H1 (cell line): Measurements from ENCODE around the gene FAM50B. TPM values are rescaled to one million over a fixed set of nuclear protein-coding genes. Genes with fewer than 3 reads are reported as not detected.

Source experiments
- CTCF ChIA-PET: fragments of 300-600 bp; sonication (Branson Sonifier 250); formaldehyde crosslinking; loops from one replicate; lab custom pipeline; 2021; ENCODE audit not compliant: partially characterized antibody; lab: Charles Lee
- POLR2A ChIA-PET: fragments of 300-600 bp; sonication (Branson Sonifier 250); formaldehyde crosslinking; loops from one replicate; lab custom pipeline; 2021; ENCODE audit warnings: inconsistent platforms; ENCODE audit not compliant: partially characterized antibody; lab: Charles Lee
- DNase-seq, 2 experiments: peaks; one replicate each; pipeline versions ENCODE4 v3.0.0 to v3.0.0-alpha.2; 2010 to 2022; ENCODE audit warnings: low spot score in 2 of 2, low read depth in 1 of 2, mixed read lengths in 1 of 2
- FAIRE-seq: peaks from 2 replicates; lab custom pipeline; 2011; peaks lifted over from hg19 to GRCh38; lab: Jason Lieb, UNC
- H2AFZ ChIP-seq: 2 replicates; pipeline ENCODE4 v1.8.1; 2012; ENCODE audit warnings: low read length, inconsistent platforms
- H2AK5ac ChIP-seq: 2 replicates; pipeline ENCODE4 v1.6.1; 2013; ENCODE audit warnings: low read depth, low read length
- H2BK120ac ChIP-seq: replicated peaks from 2 replicates; pipeline ENCODE3; 2013; ENCODE audit warnings: low read depth, low read length, inconsistent platforms
- H2BK12ac ChIP-seq: 2 replicates; pipeline ENCODE4 v1.6.1; 2013; ENCODE audit warnings: low read depth, low read length
- H2BK15ac ChIP-seq: 2 replicates; pipeline ENCODE4 v1.6.1; 2013; ENCODE audit warnings: low read length
- H2BK20ac ChIP-seq: 2 replicates; pipeline ENCODE4 v1.6.1; 2013; ENCODE audit warnings: low read length
- H2BK5ac ChIP-seq: 2 replicates; pipeline ENCODE4 v1.6.1; 2013; ENCODE audit warnings: low read depth, low read length
- H3K14ac ChIP-seq: 2 replicates; pipeline ENCODE4 v1.6.1; 2013; ENCODE audit warnings: inconsistent platforms; ENCODE audit not compliant: insufficient read length
- H3K18ac ChIP-seq: 2 replicates; pipeline ENCODE4 v1.6.1; 2013; ENCODE audit warnings: low read length; ENCODE audit errors: extremely low read depth
- H3K23ac ChIP-seq: 2 replicates; pipeline ENCODE4 v1.6.1; 2013; ENCODE audit warnings: inconsistent platforms; ENCODE audit not compliant: insufficient read length
- H3K23me2 ChIP-seq: 2 replicates; pipeline ENCODE4 v1.6.1; 2013; ENCODE audit warnings: low read depth, low read length
- H3K27ac ChIP-seq: 2 replicates; pipeline ENCODE4 v1.6.1; 2011; ENCODE audit warnings: low read depth, low read length, inconsistent platforms
- H3K27me3 ChIP-seq, 4 experiments: replicated peaks in 1 of 4; 1 replicate in 1 of 4; 2 replicates in 3 of 4; pipeline versions ENCODE4 v1.6.1 to v1.8.1; 2011 to 2013; ENCODE audit warnings: low read length in 3 of 4, mild to moderate bottlenecking in 3 of 4, inconsistent platforms in 2 of 4, mixed read lengths in 2 of 4, moderate library complexity in 1 of 4; ENCODE audit not compliant: control insufficient read depth in 3 of 4, insufficient read depth in 3 of 4; ENCODE audit errors: extremely low read depth in 1 of 4
- H3K36me3 ChIP-seq, 4 experiments: 2 replicates each; pipeline versions ENCODE4 v1.6.1 to v1.8.1; 2011 to 2013; ENCODE audit warnings: mild to moderate bottlenecking in 4 of 4, low read length in 3 of 4, moderate library complexity in 2 of 4, control low read depth in 1 of 4, inconsistent platforms in 1 of 4; ENCODE audit not compliant: insufficient read depth in 4 of 4, control insufficient read depth in 2 of 4
- H3K4ac ChIP-seq: replicated peaks from 2 replicates; pipeline ENCODE3; 2013; ENCODE audit warnings: low read length, low read depth, mixed read lengths, inconsistent platforms; ENCODE audit not compliant: insufficient read length
- H3K4me1 ChIP-seq, 4 experiments: replicated peaks in 1 of 4; 1 replicate in 1 of 4; 2 replicates in 3 of 4; pipeline versions ENCODE4 v1.6.1 to v1.8.1; 2011 to 2013; ENCODE audit warnings: low read length in 3 of 4, inconsistent platforms in 2 of 4, mixed read lengths in 1 of 4; ENCODE audit not compliant: insufficient read depth in 4 of 4, control insufficient read depth in 3 of 4
- H3K4me2 ChIP-seq, 2 experiments: 2 replicates each; pipeline versions ENCODE4 v1.6.1 to v1.8.1; 2011 to 2013; ENCODE audit warnings: low read depth in 2 of 2, low read length in 2 of 2, control low read depth in 1 of 2, inconsistent platforms in 1 of 2, mild to moderate bottlenecking in 1 of 2; ENCODE audit not compliant: insufficient read depth in 1 of 2
- H3K4me3 ChIP-seq, 4 experiments: fragments of 200-600, 300-600 bp in 1 of 4; sonication (generic), shearing (Covaris generic), sonication (Bioruptor Twin) in 1 of 4; 2 replicates each; pipeline versions ENCODE4 v1.5.1 to v1.8.1; 2011 to 2016; ENCODE audit warnings: low read length in 4 of 4, low read depth in 3 of 4, control low read depth in 2 of 4, inconsistent platforms in 2 of 4, mild to moderate bottlenecking in 2 of 4, mixed read lengths in 1 of 4, moderate library complexity in 1 of 4; ENCODE audit not compliant: insufficient read depth in 2 of 4; ENCODE audit errors: extremely low read depth in 1 of 4
- H3K56ac ChIP-seq: replicated peaks from 2 replicates; pipeline ENCODE3; 2013; ENCODE audit warnings: low read depth, mild to moderate bottlenecking, mixed read lengths, low read length, inconsistent platforms; ENCODE audit not compliant: insufficient read length
- H3K79me1 ChIP-seq: 2 replicates; pipeline ENCODE4 v1.6.1; 2013; ENCODE audit warnings: low read depth, low read length, control low read depth
- H3K79me2 ChIP-seq, 2 experiments: 2 replicates each; pipeline versions ENCODE4 v1.6.1 to v1.8.1; 2012 to 2013; ENCODE audit warnings: low read length in 2 of 2, mild to moderate bottlenecking in 2 of 2, inconsistent platforms in 1 of 2; ENCODE audit not compliant: insufficient read depth in 2 of 2, control insufficient read depth in 1 of 2
- H3K9ac ChIP-seq, 4 experiments: replicated peaks in 1 of 4; 1 replicate in 1 of 4; 2 replicates in 3 of 4; pipeline versions ENCODE4 v1.6.1 to v1.8.1; 2011 to 2013; ENCODE audit warnings: low read depth in 3 of 4, low read length in 3 of 4, control low read depth in 2 of 4, mild to moderate bottlenecking in 2 of 4, moderate library complexity in 2 of 4, inconsistent platforms in 1 of 4; ENCODE audit errors: extremely low read depth in 1 of 4
- H3K9me3 ChIP-seq, 2 experiments: 2 replicates each; pipeline versions ENCODE4 v1.6.1 to v1.8.1; 2012 to 2013; ENCODE audit warnings: mild to moderate bottlenecking in 2 of 2, moderate library complexity in 2 of 2, control low read depth in 1 of 2, inconsistent platforms in 1 of 2, low read depth in 1 of 2, low read length in 1 of 2, mixed read lengths in 1 of 2; ENCODE audit not compliant: insufficient read depth in 2 of 2
- H4K20me1 ChIP-seq, 2 experiments: replicated peaks in 1 of 2; 2 replicates each; pipeline versions ENCODE3 to v1.8.1; 2011 to 2013; ENCODE audit warnings: inconsistent platforms in 2 of 2, low read length in 2 of 2, mild to moderate bottlenecking in 1 of 2; ENCODE audit not compliant: insufficient read depth in 2 of 2, control insufficient read depth in 1 of 2
- H4K5ac ChIP-seq: 2 replicates; pipeline ENCODE4 v1.6.1; 2013; ENCODE audit warnings: low read length, low read depth, mixed read lengths, inconsistent platforms; ENCODE audit not compliant: insufficient read length
- H4K8ac ChIP-seq: 2 replicates; pipeline ENCODE4 v1.8.0; 2013; ENCODE audit warnings: mild to moderate bottlenecking, moderate library complexity, low read length, inconsistent platforms; ENCODE audit not compliant: insufficient read depth; ENCODE audit errors: extremely low read depth
- H4K91ac ChIP-seq: replicated peaks from 2 replicates; pipeline ENCODE3; 2013; ENCODE audit warnings: low read length, mixed read lengths, inconsistent platforms; ENCODE audit not compliant: insufficient read length
- FOSL1 ChIP-seq: IDR thresholded peaks from 2 replicates; pipeline ENCODE4 v1.6.1; 2011; ENCODE audit warnings: mild to moderate bottlenecking, low read depth, low read length, moderate library complexity; ENCODE audit not compliant: insufficient read depth
- POLR2AphosphoS5 ChIP-seq: IDR thresholded peaks from 2 replicates; pipeline ENCODE4 v1.6.1; 2011; ENCODE audit warnings: low read depth, low read length
- RFX5 ChIP-seq: IDR thresholded peaks from 2 replicates; pipeline ENCODE4 v1.6.1; 2011; ENCODE audit warnings: low read depth, low read length, improper control_type of control experiment, borderline replicate concordance
- WGBS, 2 experiments: shearing (Covaris generic) in 1 of 2; methylation state at CpG; one replicate each; pipeline versions ENCODE4 v1.1.6 to v1.1.7; 2013 to 2015; ENCODE audit warnings: low lambda C conversion rate in 2 of 2, mixed read lengths in 2 of 2, inconsistent platforms in 1 of 2, low coverage in 1 of 2, missing lambda C conversion rate in 1 of 2; ENCODE audit not compliant: insufficient replicate concordance in 2 of 2, insufficient coverage in 1 of 2, insufficient read length in 1 of 2; ENCODE audit errors: extremely low coverage in 1 of 2, missing lambda C conversion rate in 1 of 2; 5-methylcytosine and 5-hydroxymethylcytosine counted together
- polyA plus RNA-seq, 7 experiments: library from polyadenylated mRNA; depleted of rRNA in 3 of 7; stranded (reverse) in 5 of 7; unstranded in 2 of 7; fragments of >200 nt in 5 of 7; fragments of 200-250 nt in 2 of 7; gene quantifications; 1 replicate in 5 of 7; 2 replicates in 1 of 7; 4 replicates in 1 of 7; pipeline versions ENCODE4 v1.2.1 to v1.2.3, GENCODE V29; 2011 to 2013; ENCODE audit warnings: missing spikeins in 2 of 7, mixed read lengths in 2 of 7
- total RNA-seq: library from RNA; stranded (reverse); fragmentation: NEBNext Ultra II Directional; extraction: Animal tissue kit (Norgen Biotek cat#: 25700); gene quantifications from 2 replicates; pipeline ENCODE4 v1.2.1, GENCODE V29; 2021

FAM50B gene
- total and polyA plus RNA-seq, 2 of the 8 experiments (the other 6 are each of a cell fraction or from before 2014, with no cell fraction given), result 3.1 to 3.2 TPM

DNA sequence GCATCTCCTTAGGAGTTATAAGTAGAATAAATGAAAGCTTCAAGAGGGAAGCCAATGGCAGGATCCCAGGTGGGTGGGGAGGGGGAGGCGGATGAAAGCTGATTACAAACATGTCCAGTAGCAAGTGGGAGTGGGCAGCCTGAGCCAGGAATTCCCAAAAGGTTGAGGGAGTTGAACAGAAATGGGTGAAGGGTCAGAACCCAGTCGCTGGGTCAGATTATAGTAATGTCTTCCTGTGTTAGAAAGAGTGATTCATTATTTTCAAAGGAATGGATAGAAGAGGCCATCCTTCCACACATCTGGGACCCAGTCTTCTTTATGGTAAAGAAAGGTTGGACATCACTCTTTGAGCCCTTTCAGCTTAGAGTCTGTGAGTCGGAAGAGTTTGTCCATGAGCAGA, 41.0 kb upstream of the FAM50B start:
- Histone ChIP-seq H2BK120ac (no peak overlapping the region), H4K5ac (no peak overlapping the region), H3K4me2 (no peak overlapping the region), H2BK20ac (no peak overlapping the region), H4K91ac (no peak overlapping the region), H2BK15ac (no peak overlapping the region), H4K20me1 (no peaks in the 10 kb centered on the region), H3K79me1 (no peaks in the 10 kb centered on the region), H2BK5ac (no peak overlapping the region), H3K4me3 (no peak overlapping the region), H4K8ac (no peak overlapping the region), H3K79me2 (no peaks in the 10 kb centered on the region), H2BK12ac (no peak overlapping the region), H3K4ac (no peak overlapping the region), H3K27me3 (no peaks in the 10 kb centered on the region), H3K27ac (no peak overlapping the region), H3K18ac (no peak overlapping the region), H2AK5ac (no peak overlapping the region), H3K4me1 (peaks cover 0 to under 1% (median 0%) of the 10 kb centered on the region in 4 experiments; a peak in 2 of 7 replicates), H3K9me3 (no peaks in the 10 kb centered on the region), H3K36me3 (no peaks in the 10 kb centered on the region), H3K23ac (no peak overlapping the region), H3K14ac (no peak overlapping the region), H3K23me2 (no peaks in the 10 kb centered on the region), H3K9ac (no peak overlapping the region), H3K56ac (no peak overlapping the region), H2AFZ (no peak overlapping the region)
- no peak for DNase-seq
- ChIA-PET POLR2A (interaction anchor here (0.9 kb wide), 1 partner anchor 26 kb away, joined by 4 read pairs; no protein-coding TSS in a partner anchor), CTCF (interaction anchor here (0.9 to 2.7 kb wide), 8 partner anchors 12 to 557 kb away, joined by 3 to 11 read pairs (median 3); partner anchors contain the start of gene FAM50B)
- FAIRE-seq, result no peak
- TF ChIP-seq FOSL1, result no peak
- TF ChIP-seq RFX5, result no peak
- no peak for TF ChIP-seq POLR2AphosphoS5
- 85% methylated on average over 3 of the region's 3 CpGs; no CpG with 5 or more reads in 1 of the 2 experiments for WGBS, 2 experiments
